B cell (primary cell): ENCODE data around the gene CNRIP1.

Experiments used
- EZH2 ChIP-seq: IDR thresholded peaks from 2 replicates; pipeline ENCODE4 v1.6.1; 2012; ENCODE audit warnings: borderline replicate concordance, low read depth, mild to moderate bottlenecking, moderate library complexity, low read length; ENCODE audit not compliant: insufficient read depth, poor library complexity, severe bottlenecking
- TF ChIP-seq, protein P1 (sequence below): fragments of 200-600 bp; IDR thresholded peaks from one replicate; pipeline ENCODE4 v1.8.0; 2022; ENCODE audit warnings: antibody characterized with exemption, mild to moderate bottlenecking

DNA sequence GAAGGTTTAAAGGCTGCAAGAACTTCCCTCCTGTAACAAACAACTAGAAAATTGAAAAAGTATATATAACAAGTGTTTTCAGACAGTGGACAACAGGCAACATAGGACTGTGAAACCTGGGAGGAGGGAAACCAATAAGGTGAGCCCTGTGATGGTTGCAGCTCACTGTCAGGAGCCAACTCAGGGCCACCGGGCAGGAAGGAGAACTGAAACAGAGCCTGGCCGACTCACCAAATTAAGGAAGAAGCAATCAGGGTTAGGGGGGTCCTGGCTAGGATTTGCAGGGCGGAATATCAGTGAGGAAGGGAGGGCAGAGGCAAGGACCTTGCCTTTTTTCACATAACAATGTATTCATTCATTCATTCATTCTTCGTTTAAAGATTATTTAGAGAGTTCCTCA, 21.8 kb upstream of the CNRIP1 start:
- TF ChIP-seq, protein P1, sequence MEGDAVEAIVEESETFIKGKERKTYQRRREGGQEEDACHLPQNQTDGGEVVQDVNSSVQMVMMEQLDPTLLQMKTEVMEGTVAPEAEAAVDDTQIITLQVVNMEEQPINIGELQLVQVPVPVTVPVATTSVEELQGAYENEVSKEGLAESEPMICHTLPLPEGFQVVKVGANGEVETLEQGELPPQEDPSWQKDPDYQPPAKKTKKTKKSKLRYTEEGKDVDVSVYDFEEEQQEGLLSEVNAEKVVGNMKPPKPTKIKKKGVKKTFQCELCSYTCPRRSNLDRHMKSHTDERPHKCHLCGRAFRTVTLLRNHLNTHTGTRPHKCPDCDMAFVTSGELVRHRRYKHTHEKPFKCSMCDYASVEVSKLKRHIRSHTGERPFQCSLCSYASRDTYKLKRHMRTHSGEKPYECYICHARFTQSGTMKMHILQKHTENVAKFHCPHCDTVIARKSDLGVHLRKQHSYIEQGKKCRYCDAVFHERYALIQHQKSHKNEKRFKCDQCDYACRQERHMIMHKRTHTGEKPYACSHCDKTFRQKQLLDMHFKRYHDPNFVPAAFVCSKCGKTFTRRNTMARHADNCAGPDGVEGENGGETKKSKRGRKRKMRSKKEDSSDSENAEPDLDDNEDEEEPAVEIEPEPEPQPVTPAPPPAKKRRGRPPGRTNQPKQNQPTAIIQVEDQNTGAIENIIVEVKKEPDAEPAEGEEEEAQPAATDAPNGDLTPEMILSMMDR, result no peak
- no peak for TF ChIP-seq EZH2
